GM12865 (cell line): ENCODE results near the gene PGM2.

Experiments
- DNase-seq: peaks from one replicate; pipeline ENCODE4 v3.0.0; 2010; ENCODE audit warnings: low read depth
- H3K4me3 ChIP-seq: 2 replicates; pipeline ENCODE4 v1.5.1; 2011; ENCODE audit warnings: mild to moderate bottlenecking, low read depth, low read length, control low read depth
- CTCF ChIP-seq: IDR thresholded peaks from 2 replicates; pipeline ENCODE4 v1.5.1; 2011; ENCODE audit warnings: low read length, control low read depth, low read depth, inconsistent platforms; ENCODE audit not compliant: insufficient read depth; ENCODE audit errors: missing control alignments

Gene PGM2

GRCh38 chr4:37830640-37831039, 4.2 kb downstream of the PGM2 start:
- no peak overlapping the region for H3K4me3 ChIP-seq
- no peak for DNase-seq
- no peak for TF ChIP-seq CTCF

- no peak for TF ChIP-seq CTCF
- H3K4me3 ChIP-seq, result no peak overlapping the region
- no peak for DNase-seq
Observed at GRCh38 chr4:37835031-37835430, 8.5 kb downstream of the PGM2 start.

GRCh38 chr4:37835806-37836205, 9.3 kb downstream of the PGM2 start:
- no peak overlapping the region for H3K4me3 ChIP-seq
- TF ChIP-seq CTCF, result no peak
- no peak for DNase-seq

- TF ChIP-seq CTCF, result no peak
- no peak overlapping the region for H3K4me3 ChIP-seq
Observed at GRCh38 chr4:37836274-37836673, 9.8 kb downstream of the PGM2 start.

GRCh38 chr4:37836838-37837440, 10.5 kb downstream of the PGM2 start:
- no peak for DNase-seq
- TF ChIP-seq CTCF, result no peak
- no peak overlapping the region for H3K4me3 ChIP-seq

More at GRCh38 chr4:37836274-37836673, 9.8 kb downstream of the PGM2 start:
- no peak for DNase-seq

GRCh38 chr4:37837446-37837845, 11.0 kb downstream of the PGM2 start:
- H3K4me3 ChIP-seq, result no peak overlapping the region
- no peak for TF ChIP-seq CTCF
- DNase-seq, result no peak

GRCh38 chr4:37839426-37839825, 12.9 kb downstream of the PGM2 start:
- H3K4me3 ChIP-seq, result no peak overlapping the region
- DNase-seq, result no peak
- TF ChIP-seq CTCF, result no peak
